ENCODE results near the gene ACSF3. TPM values are rescaled to one million over a fixed set of nuclear protein-coding genes. Genes with fewer than 3 reads are reported as not detected.
A peak's percentile ranks its signal among the peaks of the same experiment; 100 is the strongest.

Gene ACSF3
- total RNA-seq (ENCODE audit: low replicate concordance): 14.5 and 25.9 TPM in 2 replicates

DNA sequence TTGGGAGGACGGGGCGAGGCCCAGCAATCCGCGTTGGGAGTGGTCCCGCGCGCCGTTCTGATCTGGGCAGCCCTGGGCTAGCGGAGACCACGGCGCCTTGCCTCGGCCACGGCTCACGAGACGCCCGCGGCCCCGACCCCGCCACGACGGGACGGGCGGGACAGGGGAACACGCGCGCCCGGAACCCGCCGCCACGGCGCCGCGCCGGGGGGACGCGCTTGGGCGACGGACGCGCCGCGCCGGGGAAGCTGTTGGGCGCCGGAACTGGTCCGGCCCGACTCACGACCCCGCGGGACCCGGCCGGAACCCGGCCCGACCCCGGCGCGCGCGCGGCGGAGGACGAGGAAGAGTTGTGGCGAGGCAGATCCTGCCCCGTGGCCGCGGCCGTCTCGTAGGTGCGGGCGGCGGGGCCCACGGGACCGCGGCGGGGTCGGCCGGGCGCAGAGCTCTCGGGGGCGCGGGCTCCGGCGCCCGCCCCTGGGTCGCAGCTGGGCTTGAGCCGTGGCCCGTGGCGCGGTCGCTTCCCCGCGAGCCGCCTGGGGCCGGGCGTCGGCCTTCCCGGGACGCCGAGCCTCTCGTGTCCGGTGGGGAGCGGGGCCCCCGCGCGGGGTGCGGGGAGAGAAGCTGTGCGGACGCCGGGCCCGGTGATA, at the start of gene ACSF3:
TSS of gene ACSF3 (plus strand) at position 251 of the 650 bp plus-strand sequence. CDS start 6,830 bp downstream, outside the sequence.
- no peak for TF ChIP-seq EZH2phosphoT487 (IDR thresholded peaks at IDR 0.05)
- TF ChIP-seq CTCF (IDR thresholded peaks at IDR 0.05): no peak
- no peak for TF ChIP-seq EZH2 (IDR thresholded peaks at IDR 0.05)
- H3K4me3 ChIP-seq: peak within 1 kb of the TSS; percentile 97
- Mint-ChIP-seq H3K9me3 (no peaks in the 10 kb centered on the region), H3K36me3 (no peaks in the 10 kb centered on the region), H3K4me3 (peak within 1 kb of the TSS; percentile 99), H3K27ac (peak within 1 kb of the TSS; percentile 98), H3K27me3 (ENCODE audit: insufficient read depth, low read depth) (peaks cover 24% of the 10 kb centered on the region), H3K4me1 (peaks cover 40% of the 10 kb centered on the region)
- H2AFZ ChIP-seq (replicated peaks): peak within 1 kb of the TSS; percentile 97
- no peaks in the 10 kb centered on the region for H3K9me3 ChIP-seq (ENCODE audit: low read depth)
- H3K4me2 ChIP-seq: peak within 1 kb of the TSS; percentile 95
- no peak within 1 kb of the TSS for H3K27ac ChIP-seq
- peaks cover 46% of the 10 kb centered on the region for H3K79me2 ChIP-seq (ENCODE audit: low read depth)
- DNase-seq (ENCODE audit: low spot score): peak; percentile 65
- peaks cover 8% of the 10 kb centered on the region for H3F3A ChIP-seq (ENCODE audit: low read depth)
- H3K9ac ChIP-seq: peak within 1 kb of the TSS; percentile 85
- peaks cover 40% of the 10 kb centered on the region for H4K20me1 ChIP-seq (ENCODE audit: low read depth)
- H3K36me3 ChIP-seq: no peaks in the 10 kb centered on the region
- peaks cover 60% of the 10 kb centered on the region for H3K27me3 ChIP-seq
- H3K4me1 ChIP-seq: peaks cover 19% of the 10 kb centered on the region

- H3K4me3 ChIP-seq: no peak overlapping the region
- H3K9me3 Mint-ChIP-seq: peaks cover 3% of the 10 kb centered on the region
- TF ChIP-seq CTCF (IDR thresholded peaks at IDR 0.05) (no peak), EZH2 (IDR thresholded peaks at IDR 0.05) (no peak), EZH2phosphoT487 (IDR thresholded peaks at IDR 0.05) (no peak)
- no peaks in the 10 kb centered on the region for H3F3A ChIP-seq (ENCODE audit: low read depth)
- H2AFZ ChIP-seq (replicated peaks): no peak overlapping the region
- H3K4me2 ChIP-seq: no peak overlapping the region
- no peak overlapping the region for H3K4me3 Mint-ChIP-seq
- H3K4me1 Mint-ChIP-seq: peaks cover 8% of the 10 kb centered on the region
- no peaks in the 10 kb centered on the region for H3K79me2 ChIP-seq (ENCODE audit: low read depth)
- H3K9ac ChIP-seq: no peak overlapping the region
- no peaks in the 10 kb centered on the region for H3K9me3 ChIP-seq (ENCODE audit: low read depth)
- H3K36me3 Mint-ChIP-seq: no peaks in the 10 kb centered on the region
- H3K27ac ChIP-seq: no peak overlapping the region
- DNase-seq (ENCODE audit: low spot score): no peak
- H3K4me1 ChIP-seq: peaks cover 6% of the 10 kb centered on the region
- peaks cover 14% of the 10 kb centered on the region for H3K27me3 Mint-ChIP-seq (ENCODE audit: insufficient read depth, low read depth)
- H4K20me1 ChIP-seq (ENCODE audit: low read depth): no peaks in the 10 kb centered on the region
- H3K27me3 ChIP-seq: no peaks in the 10 kb centered on the region
- no peaks in the 10 kb centered on the region for H3K36me3 ChIP-seq
- no peak overlapping the region for H3K27ac Mint-ChIP-seq
Observed at GRCh38 chr16:89044418-89045180, 49.1 kb upstream of the ACSF3 start.

- H3K36me3 ChIP-seq: no peaks in the 10 kb centered on the region
- H3K4me2 ChIP-seq: no peak overlapping the region
- Mint-ChIP-seq H3K27me3 (ENCODE audit: insufficient read depth, low read depth) (peaks cover 17% of the 10 kb centered on the region), H3K4me1 (peaks cover 11% of the 10 kb centered on the region), H3K36me3 (no peaks in the 10 kb centered on the region), H3K4me3 (no peak overlapping the region), H3K27ac (no peak overlapping the region), H3K9me3 (peaks cover 3% of the 10 kb centered on the region)
- no peaks in the 10 kb centered on the region for H3K79me2 ChIP-seq (ENCODE audit: low read depth)
- peaks cover 6% of the 10 kb centered on the region for H3K4me1 ChIP-seq
- TF ChIP-seq EZH2phosphoT487 (IDR thresholded peaks at IDR 0.05) (no peak), EZH2 (IDR thresholded peaks at IDR 0.05) (no peak), CTCF (IDR thresholded peaks at IDR 0.05) (no peak)
- no peaks in the 10 kb centered on the region for H3F3A ChIP-seq (ENCODE audit: low read depth)
- H3K9ac ChIP-seq: no peak overlapping the region
- no peak overlapping the region for H2AFZ ChIP-seq (replicated peaks)
- no peak for DNase-seq (ENCODE audit: low spot score)
- no peaks in the 10 kb centered on the region for H3K27me3 ChIP-seq
- H3K27ac ChIP-seq: no peak overlapping the region
- H3K4me3 ChIP-seq: no peak overlapping the region
- no peaks in the 10 kb centered on the region for H3K9me3 ChIP-seq (ENCODE audit: low read depth)
- H4K20me1 ChIP-seq (ENCODE audit: low read depth): no peaks in the 10 kb centered on the region
Observed at GRCh38 chr16:89045181-89045815, 48.4 kb upstream of the ACSF3 start.

Measured in neural progenitor cell (in vitro differentiated cells).